Mesendoderm (in vitro differentiated cells): ENCODE results near the gene WSB2. TPM values are rescaled to one million over a fixed set of nuclear protein-coding genes. Genes with fewer than 3 reads are reported as not detected.

Source experiments
- DNase-seq: peaks from one replicate; pipeline ENCODE4 v3.0.0; 2013
- H2AK5ac ChIP-seq: 2 replicates; pipeline ENCODE4 v1.6.1; 2013; ENCODE audit warnings: low read length, inconsistent platforms
- H2BK120ac ChIP-seq: 2 replicates; pipeline ENCODE4 v1.6.1; 2013; ENCODE audit warnings: low read depth, mild to moderate bottlenecking, low read length, moderate library complexity, mixed read lengths
- H2BK15ac ChIP-seq: replicated peaks from 2 replicates; pipeline ENCODE4 v1.6.1; 2013; ENCODE audit warnings: low read depth, mild to moderate bottlenecking, moderate library complexity
- H2BK5ac ChIP-seq: 2 replicates; pipeline ENCODE4 v1.6.1; 2013; ENCODE audit warnings: low read length, inconsistent platforms
- H3K18ac ChIP-seq: 2 replicates; pipeline ENCODE4 v1.6.1; 2013; ENCODE audit warnings: mild to moderate bottlenecking, low read length, mixed read lengths
- H3K23ac ChIP-seq: one replicate; pipeline ENCODE4 v1.6.1; 2013; ENCODE audit warnings: low read length
- H3K27ac ChIP-seq: 2 replicates; pipeline ENCODE4 v1.5.1; 2013; ENCODE audit warnings: low read depth, mild to moderate bottlenecking, inconsistent platforms, low read length, moderate library complexity
- H3K27me3 ChIP-seq: 2 replicates; pipeline ENCODE4 v1.6.1; 2013; ENCODE audit warnings: low read length, control low read depth, mild to moderate bottlenecking, inconsistent platforms; ENCODE audit not compliant: insufficient read depth, poor library complexity
- H3K36me3 ChIP-seq: 2 replicates; pipeline ENCODE4 v1.6.1; 2013; ENCODE audit warnings: low read length, inconsistent platforms; ENCODE audit not compliant: control insufficient read depth, insufficient read depth
- H3K4ac ChIP-seq: one replicate; pipeline ENCODE4 v1.6.1; 2013; ENCODE audit warnings: low read depth, mild to moderate bottlenecking, low read length, moderate library complexity
- H3K4me1 ChIP-seq: 2 replicates; pipeline ENCODE4 v1.6.1; 2013; ENCODE audit warnings: low read depth, low read length, inconsistent platforms; ENCODE audit not compliant: control insufficient read depth
- H3K4me2 ChIP-seq: 2 replicates; pipeline ENCODE4 v1.6.1; 2013; ENCODE audit warnings: low read length
- H3K4me3 ChIP-seq: 2 replicates; pipeline ENCODE4 v1.5.1; 2013; ENCODE audit warnings: mild to moderate bottlenecking, low read length
- H3K56ac ChIP-seq: one replicate; pipeline ENCODE4 v1.6.1; 2013; ENCODE audit warnings: low read length
- H3K79me1 ChIP-seq: 2 replicates; pipeline ENCODE4 v1.6.1; 2013; ENCODE audit warnings: low read length, inconsistent platforms
- H3K79me2 ChIP-seq: 2 replicates; pipeline ENCODE4 v1.6.1; 2013; ENCODE audit warnings: mild to moderate bottlenecking, low read length; ENCODE audit not compliant: control insufficient read depth, insufficient read depth
- H3K9ac ChIP-seq: 2 replicates; pipeline ENCODE4 v1.6.1; 2013; ENCODE audit warnings: low read length, inconsistent platforms
- H4K5ac ChIP-seq: one replicate; pipeline ENCODE4 v1.6.1; 2013; ENCODE audit warnings: low read length
- H4K8ac ChIP-seq: one replicate; pipeline ENCODE4 v1.6.1; 2013; ENCODE audit warnings: low read depth, mild to moderate bottlenecking, control low read depth, low read length, moderate library complexity
- WGBS: extraction: QIAGEN DNeasy Blood & Tissue Kit; methylation state at CpG from one replicate; pipeline ENCODE4 v1.1.7; 2013; ENCODE audit warnings: low lambda C conversion rate, missing lambda C conversion rate; ENCODE audit not compliant: insufficient coverage; ENCODE audit errors: extremely low coverage; 5-methylcytosine and 5-hydroxymethylcytosine counted together
- polyA plus RNA-seq, 2 experiments: library from polyadenylated mRNA; stranded (reverse); fragments of 200-250 nt; gene quantifications; one replicate each; pipeline ENCODE4 v1.2.3, GENCODE V29; 2013

Gene WSB2
- polyA plus RNA-seq (2013, experiment 1 of 2), result 43.8 TPM
- 44.7 TPM for polyA plus RNA-seq (2013, experiment 2 of 2)

DNA sequence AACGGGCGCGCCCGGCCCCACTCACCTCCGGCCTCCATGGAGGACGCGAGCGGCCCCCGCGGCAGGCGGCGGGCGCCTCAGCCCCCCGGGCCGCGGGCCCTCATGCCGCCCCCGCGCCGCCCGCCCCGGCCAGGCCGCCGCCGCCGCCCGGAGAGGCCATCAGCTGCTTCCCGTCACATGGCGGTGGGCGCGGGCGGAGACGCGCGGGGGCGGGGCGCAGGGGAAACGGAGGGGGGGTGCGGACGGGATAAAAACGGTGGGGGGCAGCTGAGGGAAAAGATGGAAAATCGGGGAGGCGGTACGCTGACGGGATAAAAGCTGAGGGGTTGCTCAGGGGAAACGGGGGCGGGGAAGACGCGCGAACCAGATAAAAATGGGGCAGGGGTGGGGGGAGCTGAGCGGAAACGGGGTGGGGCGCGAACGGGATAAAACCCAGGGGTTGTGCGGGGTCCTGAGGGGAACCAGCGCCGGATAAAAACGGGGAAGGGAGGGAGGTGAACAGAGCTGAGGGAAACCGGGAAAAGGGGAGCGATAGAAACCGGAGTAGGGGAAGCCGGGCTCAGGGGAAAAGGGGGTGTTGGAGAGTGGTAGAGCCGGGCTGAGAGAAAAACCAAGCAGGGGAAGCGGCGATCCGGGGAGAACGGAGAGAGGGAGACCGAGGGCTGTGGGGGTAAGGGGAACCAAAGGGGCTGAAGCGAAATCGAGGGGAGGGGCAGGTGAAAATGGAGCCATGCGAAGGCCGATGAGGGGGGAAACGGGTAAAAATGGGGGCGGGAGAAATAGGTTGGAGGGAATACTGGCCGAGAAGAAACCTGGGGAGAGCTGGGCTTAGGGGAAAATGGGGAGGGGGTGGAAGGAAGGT, at the start of gene WSB2:
TSS of gene WSB2 (minus strand) at position 169 of the 862 bp plus-strand sequence. CDS start at position 38, 131 bp downstream.
- H3K23ac ChIP-seq, result peak within 1 kb of the TSS; percentile 91
- peaks cover 2% of the 10 kb centered on the region for H3K79me1 ChIP-seq
- no peak within 1 kb of the TSS for H4K5ac ChIP-seq
- peaks cover 2% of the 10 kb centered on the region for H3K4me1 ChIP-seq
- H2AK5ac ChIP-seq, result peak within 1 kb of the TSS; percentile 40
- H3K56ac ChIP-seq, result peak within 1 kb of the TSS; percentile 98
- H2BK120ac ChIP-seq, result peak within 1 kb of the TSS; percentile 98
- peak within 1 kb of the TSS; percentile 95 for H3K18ac ChIP-seq
- peak within 1 kb of the TSS; percentile 89 for H2BK5ac ChIP-seq
- peak within 1 kb of the TSS; percentile 100 for H3K4ac ChIP-seq
- H4K8ac ChIP-seq, result peak within 1 kb of the TSS; percentile 93
- H2BK15ac ChIP-seq, result peak within 1 kb of the TSS; percentile 100
- H3K4me2 ChIP-seq, result peak within 1 kb of the TSS; percentile 91
- peak within 1 kb of the TSS; percentile 91 for H3K27ac ChIP-seq
- H3K79me2 ChIP-seq, result peaks cover 11% of the 10 kb centered on the region
- no CpG with 5 or more reads among the region's 76 CpGs for WGBS
- H3K4me3 ChIP-seq, result peak within 1 kb of the TSS; percentile 89
- H3K27me3 ChIP-seq, result no peaks in the 10 kb centered on the region
- H3K9ac ChIP-seq, result peak within 1 kb of the TSS; percentile 97
- no peaks in the 10 kb centered on the region for H3K36me3 ChIP-seq
- peak; percentile 58 for DNase-seq

- no CpG with 5 or more reads among the region's 1 CpG for WGBS
- Histone ChIP-seq H3K4me2 (no peak overlapping the region), H3K27ac (no peak overlapping the region), H3K18ac (no peak overlapping the region), H2BK120ac (no peak overlapping the region), H2AK5ac (no peak overlapping the region), H3K56ac (no peak overlapping the region), H4K5ac (no peak overlapping the region), H3K36me3 (no peaks in the 10 kb centered on the region), H3K27me3 (no peaks in the 10 kb centered on the region), H3K4ac (no peak overlapping the region), H4K8ac (no peak overlapping the region), H2BK15ac (no peak overlapping the region), H3K23ac (no peak overlapping the region), H2BK5ac (no peak overlapping the region), H3K9ac (no peak overlapping the region), H3K79me2 (no peaks in the 10 kb centered on the region), H3K4me3 (no peak overlapping the region), H3K79me1 (no peaks in the 10 kb centered on the region), H3K4me1 (no peaks in the 10 kb centered on the region)
- no peak for DNase-seq
Observed at GRCh38 chr12:118109088-118109487, 48.1 kb upstream of the WSB2 start.

GRCh38 chr12:118107694-118108093, 46.7 kb upstream of the WSB2 start:
- Histone ChIP-seq H2BK15ac (no peak overlapping the region), H4K8ac (no peak overlapping the region), H3K4me3 (no peak overlapping the region), H3K18ac (no peak overlapping the region), H3K56ac (no peak overlapping the region), H4K5ac (no peak overlapping the region), H3K4me1 (no peaks in the 10 kb centered on the region), H3K27ac (no peak overlapping the region), H2BK120ac (no peak overlapping the region), H3K4me2 (no peak overlapping the region), H2BK5ac (no peak overlapping the region), H3K79me2 (no peaks in the 10 kb centered on the region), H3K27me3 (no peaks in the 10 kb centered on the region), H3K9ac (no peak overlapping the region), H3K79me1 (no peaks in the 10 kb centered on the region), H2AK5ac (no peak overlapping the region), H3K23ac (no peak overlapping the region), H3K36me3 (no peaks in the 10 kb centered on the region), H3K4ac (no peak overlapping the region)
- DNase-seq, result no peak
- WGBS, result no CpG with 5 or more reads among the region's 8 CpGs

DNA sequence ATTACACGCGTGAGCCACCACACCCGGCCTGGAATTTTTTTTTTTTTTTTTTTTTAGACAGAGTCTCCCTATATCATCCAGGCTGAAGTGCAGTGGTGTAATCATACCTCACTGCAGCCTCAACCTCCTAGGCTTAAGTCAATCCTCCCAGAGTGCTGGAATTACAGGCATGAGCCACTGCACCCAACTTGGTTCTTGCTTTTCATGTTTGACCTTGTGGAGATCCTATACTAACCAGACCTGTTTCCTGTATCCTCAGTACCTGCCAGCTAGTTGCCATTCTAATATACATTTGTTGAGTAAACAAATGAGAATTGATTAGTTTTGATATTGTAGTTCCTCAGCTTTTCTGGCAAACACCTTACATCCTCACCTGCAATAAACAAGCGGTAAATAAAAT, 46.0 kb upstream of the WSB2 start:
- Histone ChIP-seq H4K8ac (no peak overlapping the region), H3K27me3 (no peaks in the 10 kb centered on the region), H3K79me2 (peaks cover 5% of the 10 kb centered on the region), H3K4me2 (no peak overlapping the region), H2AK5ac (no peak overlapping the region), H2BK120ac (no peak overlapping the region), H3K9ac (no peak overlapping the region), H3K79me1 (no peaks in the 10 kb centered on the region), H2BK5ac (no peak overlapping the region), H3K23ac (no peak overlapping the region), H3K4me1 (peaks cover 4% of the 10 kb centered on the region), H3K18ac (no peak overlapping the region), H3K36me3 (no peaks in the 10 kb centered on the region), H3K56ac (no peak overlapping the region), H4K5ac (no peak overlapping the region), H3K4me3 (no peak overlapping the region), H2BK15ac (no peak overlapping the region), H3K27ac (no peak overlapping the region), H3K4ac (no peak overlapping the region)
- WGBS, result no CpG with 5 or more reads among the region's 4 CpGs
- no peak for DNase-seq

DNA sequence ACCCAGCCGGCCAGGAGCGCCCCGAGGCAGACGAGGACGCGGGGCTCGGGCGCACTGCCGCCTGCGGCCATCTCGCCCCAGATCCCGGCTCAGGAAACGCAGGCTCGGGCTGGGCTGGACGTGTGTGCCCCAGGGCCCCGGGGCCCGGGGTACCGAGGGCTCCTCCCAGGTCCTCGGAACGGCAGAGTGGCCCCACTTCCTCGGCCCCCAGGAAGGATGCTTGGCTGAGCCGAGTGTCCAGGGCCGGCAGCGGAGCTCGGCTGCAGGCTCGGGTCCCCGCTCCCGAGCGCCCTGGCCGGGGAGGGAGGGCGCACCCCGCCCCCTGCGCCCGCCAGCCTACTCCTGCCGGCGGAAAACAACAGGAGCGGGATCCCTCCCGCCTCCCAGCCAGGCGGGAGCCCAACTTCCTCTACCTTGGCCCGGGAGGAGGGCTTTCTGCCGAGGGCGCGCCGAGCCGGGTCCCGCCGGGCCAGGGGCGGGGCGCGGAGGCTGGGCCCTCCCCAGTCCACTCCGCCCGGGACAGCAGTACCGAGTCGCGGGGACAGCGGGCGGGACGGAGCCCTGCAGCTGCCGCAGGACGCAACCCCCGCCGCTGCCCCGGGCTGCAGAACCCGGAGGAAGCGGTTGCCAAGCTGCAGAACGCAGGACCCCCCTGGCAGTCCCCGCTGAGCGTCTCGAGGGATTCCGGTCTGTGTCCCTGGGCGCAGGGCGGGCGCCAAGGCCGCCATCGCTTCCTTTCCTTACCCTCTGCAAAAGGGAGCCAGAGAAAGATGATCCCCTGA, 42.8 kb upstream of the WSB2 start, which contains the start of gene VSIG10:
TSS of gene VSIG10 (minus strand) at position 411 of the 782 bp plus-strand sequence. CDS start at position 71, 340 bp downstream.
- H3K23ac ChIP-seq, result peak within 1 kb of the TSS; percentile 59
- peak within 1 kb of the TSS; percentile 78 for H3K4ac ChIP-seq
- H3K27me3 ChIP-seq, result no peaks in the 10 kb centered on the region
- peak within 1 kb of the TSS; percentile 83 for H3K4me3 ChIP-seq
- H4K5ac ChIP-seq, result no peak within 1 kb of the TSS
- H2BK5ac ChIP-seq, result peak within 1 kb of the TSS; percentile 81
- peak within 1 kb of the TSS; percentile 87 for H3K56ac ChIP-seq
- H3K9ac ChIP-seq, result peak within 1 kb of the TSS; percentile 88
- H3K79me2 ChIP-seq, result peaks cover 9% of the 10 kb centered on the region
- no CpG with 5 or more reads among the region's 75 CpGs for WGBS
- H3K27ac ChIP-seq, result peak within 1 kb of the TSS; percentile 96
- H2BK120ac ChIP-seq, result peak within 1 kb of the TSS; percentile 49
- no peak within 1 kb of the TSS for H2AK5ac ChIP-seq
- H4K8ac ChIP-seq, result no peak within 1 kb of the TSS
- no peaks in the 10 kb centered on the region for H3K79me1 ChIP-seq
- peaks cover 4% of the 10 kb centered on the region for H3K4me1 ChIP-seq
- H3K36me3 ChIP-seq, result no peaks in the 10 kb centered on the region
- peak within 1 kb of the TSS; percentile 98 for H3K18ac ChIP-seq
- peak within 1 kb of the TSS; percentile 19 for H2BK15ac ChIP-seq
- peak within 1 kb of the TSS; percentile 77 for H3K4me2 ChIP-seq
- peak; percentile 85 for DNase-seq
